SU-DHL-6 (cell line): ENCODE data around the gene PRLHR.

Source experiments
- H2AFZ ChIP-seq: fragments of 200-600 bp; sonication (generic); 2 replicates; pipeline ENCODE4 v1.6.1; 2014; ENCODE audit warnings: low read depth, mild to moderate bottlenecking, moderate library complexity, mixed read lengths, antibody characterized with exemption, low read length; ENCODE audit not compliant: severe bottlenecking
- H3F3A ChIP-seq: fragments of 200-600 bp; shearing (Covaris generic); 2 replicates; pipeline ENCODE4 v1.6.0; 2016; ENCODE audit warnings: antibody characterized with exemption, mild to moderate bottlenecking; ENCODE audit not compliant: insufficient read depth
- H3K27ac ChIP-seq: fragments of 200-600 bp; sonication (generic); 2 replicates; pipeline ENCODE4 v1.5.1; 2016; ENCODE audit warnings: low read depth, mild to moderate bottlenecking, low read length, moderate library complexity, mixed read lengths
- H3K27me3 ChIP-seq: fragments of 200-600 bp; sonication (generic), shearing (Covaris generic); 2 replicates; pipeline ENCODE4 v1.6.0; 2014; ENCODE audit warnings: mild to moderate bottlenecking, low read length
- H3K36me3 ChIP-seq: fragments of 200-600 bp; sonication (generic); 2 replicates; pipeline ENCODE4 v1.6.1; 2014; ENCODE audit warnings: mild to moderate bottlenecking, low read length, mixed read lengths
- H3K4me2 ChIP-seq: fragments of 300-600, 200-600 bp; shearing (Covaris generic), sonication (generic); 2 replicates; pipeline ENCODE4 v1.6.0; 2014; ENCODE audit warnings: low read length, low read depth, mild to moderate bottlenecking; ENCODE audit not compliant: poor library complexity, severe bottlenecking
- H3K4me3 ChIP-seq: fragments of 200-600 bp; sonication (generic); 2 replicates; pipeline ENCODE4 v1.5.1; 2014; ENCODE audit warnings: antibody characterized with exemption, low read length, mild to moderate bottlenecking, mixed read lengths; ENCODE audit not compliant: insufficient read depth, poor library complexity, severe bottlenecking
- H3K79me2 ChIP-seq: fragments of 200-600 bp; sonication (generic); 2 replicates; pipeline ENCODE4 v1.6.1; 2014; ENCODE audit warnings: mild to moderate bottlenecking, low read length, moderate library complexity; ENCODE audit not compliant: insufficient read depth
- H3K9ac ChIP-seq: fragments of 200-600 bp; sonication (generic); 2 replicates; pipeline ENCODE4 v1.7.0; 2014; ENCODE audit warnings: mild to moderate bottlenecking, low read length
- H3K9me2 ChIP-seq: fragments of 200-600 bp; sonication (generic); replicated peaks from 2 replicates; pipeline ENCODE4 v1.6.1; 2014; ENCODE audit warnings: low read length; ENCODE audit not compliant: insufficient read depth
- H3K9me3 ChIP-seq: fragments of 200-600 bp; sonication (generic); 2 replicates; pipeline ENCODE4 v1.6.1; 2014; ENCODE audit warnings: low read length, mixed read lengths; ENCODE audit not compliant: insufficient read depth
- H4K20me1 ChIP-seq: fragments of 200-600 bp; sonication (generic); 2 replicates; pipeline ENCODE4 v1.6.1; 2014; ENCODE audit warnings: low read depth, mild to moderate bottlenecking, antibody characterized with exemption, low read length, moderate library complexity, mixed read lengths
- EZH2phosphoT487 ChIP-seq: fragments of 200-600 bp; sonication (generic), shearing (Covaris generic); conservative IDR thresholded peaks from 2 replicates; pipeline ENCODE4 v1.6.1; 2018; ENCODE audit warnings: mild to moderate bottlenecking, antibody characterized with exemption, low read length, moderate library complexity, mixed read lengths
- TF ChIP-seq, protein P1 (sequence below): fragments of 200-600 bp; sonication (generic); IDR thresholded peaks from one replicate; pipeline ENCODE4 v1.5.1; 2017; ENCODE audit warnings: antibody characterized with exemption, mild to moderate bottlenecking, low read length, moderate library complexity; ENCODE audit not compliant: insufficient read depth, poor library complexity, severe bottlenecking

Gene PRLHR

DNA sequence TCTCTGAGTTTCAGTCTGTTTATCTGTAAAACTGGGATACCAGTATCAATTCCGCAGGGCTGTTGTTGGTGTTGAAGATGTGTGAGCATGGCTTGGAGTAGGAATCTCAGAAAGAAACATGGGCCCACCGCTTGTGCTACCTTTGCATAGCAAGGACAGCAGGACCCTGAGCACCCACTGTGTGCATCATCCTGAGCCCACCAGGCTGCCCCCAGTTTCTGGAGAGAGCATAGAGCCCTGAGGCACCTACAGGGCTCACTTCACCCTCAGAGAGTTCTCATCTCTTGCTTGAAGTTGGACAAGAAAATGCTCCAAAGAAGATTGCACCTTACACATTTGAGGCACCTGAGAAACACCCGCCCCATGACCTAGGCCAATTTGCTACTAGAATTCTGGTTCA is 12.9 kb downstream of the PRLHR start:
- no peaks in the 10 kb centered on the region for H3F3A ChIP-seq
- no peak overlapping the region for H2AFZ ChIP-seq
- no peaks in the 10 kb centered on the region for H4K20me1 ChIP-seq
- no peaks in the 10 kb centered on the region for H3K36me3 ChIP-seq
- H3K9ac ChIP-seq, result no peak overlapping the region
- H3K4me2 ChIP-seq, result no peak overlapping the region
- H3K27me3 ChIP-seq, result no peaks in the 10 kb centered on the region
- no peaks in the 10 kb centered on the region for H3K9me3 ChIP-seq
- no peaks in the 10 kb centered on the region for H3K9me2 ChIP-seq
- TF ChIP-seq EZH2phosphoT487, result no peak
- TF ChIP-seq, protein P1, sequence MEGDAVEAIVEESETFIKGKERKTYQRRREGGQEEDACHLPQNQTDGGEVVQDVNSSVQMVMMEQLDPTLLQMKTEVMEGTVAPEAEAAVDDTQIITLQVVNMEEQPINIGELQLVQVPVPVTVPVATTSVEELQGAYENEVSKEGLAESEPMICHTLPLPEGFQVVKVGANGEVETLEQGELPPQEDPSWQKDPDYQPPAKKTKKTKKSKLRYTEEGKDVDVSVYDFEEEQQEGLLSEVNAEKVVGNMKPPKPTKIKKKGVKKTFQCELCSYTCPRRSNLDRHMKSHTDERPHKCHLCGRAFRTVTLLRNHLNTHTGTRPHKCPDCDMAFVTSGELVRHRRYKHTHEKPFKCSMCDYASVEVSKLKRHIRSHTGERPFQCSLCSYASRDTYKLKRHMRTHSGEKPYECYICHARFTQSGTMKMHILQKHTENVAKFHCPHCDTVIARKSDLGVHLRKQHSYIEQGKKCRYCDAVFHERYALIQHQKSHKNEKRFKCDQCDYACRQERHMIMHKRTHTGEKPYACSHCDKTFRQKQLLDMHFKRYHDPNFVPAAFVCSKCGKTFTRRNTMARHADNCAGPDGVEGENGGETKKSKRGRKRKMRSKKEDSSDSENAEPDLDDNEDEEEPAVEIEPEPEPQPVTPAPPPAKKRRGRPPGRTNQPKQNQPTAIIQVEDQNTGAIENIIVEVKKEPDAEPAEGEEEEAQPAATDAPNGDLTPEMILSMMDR, result no peak
- no peak overlapping the region for H3K27ac ChIP-seq
- no peak overlapping the region for H3K4me3 ChIP-seq
- no peaks in the 10 kb centered on the region for H3K79me2 ChIP-seq

DNA sequence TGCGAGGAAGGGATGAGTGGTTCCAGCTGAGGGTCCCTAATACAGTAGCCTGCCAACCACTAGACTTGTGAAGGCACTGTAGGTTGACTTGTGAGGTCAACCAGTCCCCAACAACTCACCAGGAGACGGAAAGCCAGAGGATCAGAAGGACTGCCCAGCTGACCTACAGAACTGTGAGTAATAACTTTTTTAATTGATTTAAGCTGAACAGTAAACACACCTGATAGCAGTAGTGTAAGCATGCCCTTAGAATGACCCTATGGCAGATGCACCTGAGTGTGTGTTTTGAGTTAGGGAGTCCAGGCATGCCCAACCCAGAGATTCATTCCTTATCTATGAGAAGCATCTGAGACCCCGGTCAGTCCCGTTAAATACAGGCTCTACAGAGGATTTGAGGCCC is 14.1 kb downstream of the PRLHR start:
- no peak overlapping the region for H3K27ac ChIP-seq
- TF ChIP-seq, protein P1, result no peak
- TF ChIP-seq EZH2phosphoT487, result no peak
- H2AFZ ChIP-seq, result no peak overlapping the region
- H3K4me3 ChIP-seq, result no peak overlapping the region
- H3K9me3 ChIP-seq, result no peaks in the 10 kb centered on the region
- H3K9ac ChIP-seq, result no peak overlapping the region
- no peak overlapping the region for H3K4me2 ChIP-seq
- H3K79me2 ChIP-seq, result no peaks in the 10 kb centered on the region
- H3K27me3 ChIP-seq, result no peaks in the 10 kb centered on the region
- no peaks in the 10 kb centered on the region for H3K9me2 ChIP-seq
- H4K20me1 ChIP-seq, result no peaks in the 10 kb centered on the region
- H3K36me3 ChIP-seq, result no peaks in the 10 kb centered on the region
- H3F3A ChIP-seq, result no peaks in the 10 kb centered on the region

DNA sequence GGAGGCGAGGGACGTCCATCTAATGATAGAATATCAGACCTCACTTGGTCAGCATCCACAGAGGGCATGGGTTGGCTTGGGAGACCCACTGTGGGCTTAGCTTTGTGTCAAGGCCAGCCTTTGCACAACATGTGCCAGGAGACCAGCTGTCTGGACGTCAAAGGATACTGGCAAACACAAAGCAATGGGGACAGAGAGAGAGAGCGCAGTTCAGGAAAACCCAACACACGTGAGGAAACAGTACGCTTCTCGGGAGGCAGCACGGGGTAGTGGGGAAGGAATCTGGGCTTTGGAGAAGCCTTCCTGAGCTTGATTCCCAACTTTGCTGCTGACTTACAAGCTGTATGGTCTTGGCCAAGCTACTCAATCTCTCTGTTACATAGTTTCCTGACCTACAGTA is 14.7 kb downstream of the PRLHR start:
- H3K36me3 ChIP-seq, result no peaks in the 10 kb centered on the region

More for the DNA sequence above, 14.7 kb downstream of the PRLHR start:
- no peak overlapping the region for H2AFZ ChIP-seq
- H3K9ac ChIP-seq, result no peak overlapping the region
- H3K27me3 ChIP-seq, result no peaks in the 10 kb centered on the region
- no peak overlapping the region for H3K4me3 ChIP-seq
- H4K20me1 ChIP-seq, result no peaks in the 10 kb centered on the region
- no peaks in the 10 kb centered on the region for H3K9me3 ChIP-seq
- no peak overlapping the region for H3K27ac ChIP-seq
- no peaks in the 10 kb centered on the region for H3F3A ChIP-seq
- H3K9me2 ChIP-seq, result no peaks in the 10 kb centered on the region
- TF ChIP-seq EZH2phosphoT487, result no peak
- TF ChIP-seq, protein P1, result no peak
- H3K4me2 ChIP-seq, result no peak overlapping the region
- no peaks in the 10 kb centered on the region for H3K79me2 ChIP-seq
